ENCODE data around the gene FADS3.

FADS3 gene

GRCh38 chr11:61841636-61842527, 49.5 kb downstream of the FADS3 start:
- no peak overlapping the region for H3K27ac ChIP-seq
- in situ Hi-C loops (cut with HindIII; ENCODE audit: low pct_ligation_motif_present, low sequenced_read_pairs): no loop called here
- TF ChIP-seq CTCF (IDR thresholded peaks at IDR 0.05; ENCODE audit: low read depth, low read length, missing control alignments): no peak
- H3K36me3 ChIP-seq (replicated peaks): peaks cover 72% of the 10 kb centered on the region
- no peak overlapping the region for H3K4me3 ChIP-seq (ENCODE audit: low read depth, low read length)
- DNase-seq: no peak
- H3K27me3 ChIP-seq (replicated peaks): no peaks in the 10 kb centered on the region

GRCh38 chr11:61840371-61840770, 51.0 kb downstream of the FADS3 start:
- in situ Hi-C loops (cut with HindIII; ENCODE audit: low pct_ligation_motif_present, low sequenced_read_pairs): no loop called here
- Histone ChIP-seq H3K36me3 (replicated peaks) (peaks cover 62% of the 10 kb centered on the region), H3K27ac (no peak overlapping the region), H3K4me3 (ENCODE audit: low read depth, low read length) (no peak overlapping the region), H3K27me3 (replicated peaks) (no peaks in the 10 kb centered on the region)
- no peak for TF ChIP-seq CTCF (IDR thresholded peaks at IDR 0.05; ENCODE audit: low read depth, low read length, missing control alignments)
- DNase-seq: no peak

- Histone ChIP-seq H3K27me3 (replicated peaks) (no peaks in the 10 kb centered on the region), H3K27ac (no peak overlapping the region), H3K36me3 (replicated peaks) (peaks cover 59% of the 10 kb centered on the region), H3K4me3 (ENCODE audit: low read depth, low read length) (no peak overlapping the region)
- TF ChIP-seq CTCF (IDR thresholded peaks at IDR 0.05; ENCODE audit: low read depth, low read length, missing control alignments): no peak
- no peak for DNase-seq
- in situ Hi-C loops (cut with HindIII; ENCODE audit: low pct_ligation_motif_present, low sequenced_read_pairs): no loop called here
Observed at GRCh38 chr11:61839742-61840141, 51.6 kb downstream of the FADS3 start.

- Histone ChIP-seq H3K4me3 (ENCODE audit: low read depth, low read length) (no peak overlapping the region), H3K27ac (no peak overlapping the region), H3K27me3 (replicated peaks) (no peaks in the 10 kb centered on the region), H3K36me3 (replicated peaks) (peaks cover 53% of the 10 kb centered on the region)
- DNase-seq: no peak
- TF ChIP-seq CTCF (IDR thresholded peaks at IDR 0.05; ENCODE audit: low read depth, low read length, missing control alignments): no peak
- in situ Hi-C loops (cut with HindIII; ENCODE audit: low pct_ligation_motif_present, low sequenced_read_pairs): no loop called here
Observed at GRCh38 chr11:61838921-61839320, 52.4 kb downstream of the FADS3 start.

GRCh38 chr11:61838501-61838900, 52.8 kb downstream of the FADS3 start:
- no peaks in the 10 kb centered on the region for H3K27me3 ChIP-seq (replicated peaks)
- no peak overlapping the region for H3K4me3 ChIP-seq (ENCODE audit: low read depth, low read length)
- no peak for DNase-seq
- TF ChIP-seq CTCF (IDR thresholded peaks at IDR 0.05; ENCODE audit: low read depth, low read length, missing control alignments): no peak
- H3K36me3 ChIP-seq (replicated peaks): peaks cover 49% of the 10 kb centered on the region
- no peak overlapping the region for H3K27ac ChIP-seq
- in situ Hi-C loops (cut with HindIII; ENCODE audit: low pct_ligation_motif_present, low sequenced_read_pairs): no loop called here
